HEK293T (cell line): ENCODE data around the gene ZYX.

Experiments
- FOXA1 ChIP-seq: fragments of 450-650 bp; IDR thresholded peaks from 2 replicates; pipeline ENCODE4 v1.6.1; 2016; ENCODE audit warnings: mild to moderate bottlenecking
- FOXK2 ChIP-seq: fragments of 450-650 bp; IDR thresholded peaks from 2 replicates; pipeline ENCODE4 v1.6.1; 2016; ENCODE audit warnings: mild to moderate bottlenecking
- FOXM1 ChIP-seq: fragments of 450-650 bp; IDR thresholded peaks from 2 replicates; pipeline ENCODE4 v1.6.1; 2017; ENCODE audit warnings: mild to moderate bottlenecking, borderline replicate concordance
- LEF1 ChIP-seq: fragments of 450-650 bp; IDR thresholded peaks from 2 replicates; pipeline ENCODE4 v1.6.1; 2017; ENCODE audit warnings: mild to moderate bottlenecking, borderline replicate concordance
- SP1 ChIP-seq: fragments of 450-650 bp; IDR thresholded peaks from 2 replicates; pipeline ENCODE4 v1.6.1; 2017
- TARDBP ChIP-seq: fragments of 450-650 bp; IDR thresholded peaks from 2 replicates; pipeline ENCODE4 v1.6.1; 2016
- TF ChIP-seq, protein P1 (sequence below): fragments of 450-650 bp; IDR thresholded peaks from 2 replicates; pipeline ENCODE4 v1.6.1; 2016

DNA sequence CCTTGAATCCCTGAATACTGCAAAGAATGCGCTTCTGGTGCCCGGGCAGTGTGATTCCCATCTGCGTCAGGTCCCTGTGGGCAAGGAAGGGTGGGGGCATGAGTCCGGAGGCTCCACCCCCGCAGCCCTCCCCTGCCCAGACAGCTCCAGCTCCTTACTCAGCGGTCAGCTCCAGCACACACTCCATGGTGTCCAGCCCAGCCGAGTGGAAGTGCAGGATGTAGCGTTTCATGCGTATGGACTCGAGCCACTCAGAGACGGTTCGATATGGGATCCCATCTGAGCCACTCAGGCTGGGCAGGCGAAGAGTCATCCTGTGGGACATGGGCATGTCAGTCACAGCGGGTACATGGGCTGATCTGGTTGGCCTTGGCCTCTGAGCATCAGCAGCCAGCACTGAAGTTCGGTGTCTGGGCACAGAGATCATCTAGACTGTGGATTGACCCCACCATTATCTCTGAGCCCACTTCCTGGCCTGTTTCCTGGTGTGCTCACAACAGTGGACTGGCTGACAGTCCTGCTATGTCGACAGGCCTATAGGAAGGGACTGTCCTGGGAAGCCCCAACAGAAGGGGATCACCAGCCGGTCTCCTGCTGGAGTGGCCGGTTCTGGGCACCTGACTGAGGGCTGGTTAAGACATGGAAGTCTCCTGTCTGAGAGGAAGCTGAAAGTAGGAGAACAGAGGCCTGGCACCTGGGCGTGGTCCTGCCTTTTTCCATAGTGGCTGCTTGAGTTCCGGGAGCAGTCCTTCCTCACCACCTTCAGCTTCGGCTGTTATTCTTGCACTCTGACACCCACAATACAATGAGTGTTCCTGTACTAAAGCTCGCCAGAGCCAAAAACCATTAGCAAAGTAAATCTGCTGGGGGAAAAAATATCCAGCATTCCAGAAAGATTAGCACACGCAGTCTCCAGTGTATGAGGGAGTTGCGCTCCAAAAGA lies 10.6 kb downstream of the ZYX start:
- TF ChIP-seq, protein P1, sequence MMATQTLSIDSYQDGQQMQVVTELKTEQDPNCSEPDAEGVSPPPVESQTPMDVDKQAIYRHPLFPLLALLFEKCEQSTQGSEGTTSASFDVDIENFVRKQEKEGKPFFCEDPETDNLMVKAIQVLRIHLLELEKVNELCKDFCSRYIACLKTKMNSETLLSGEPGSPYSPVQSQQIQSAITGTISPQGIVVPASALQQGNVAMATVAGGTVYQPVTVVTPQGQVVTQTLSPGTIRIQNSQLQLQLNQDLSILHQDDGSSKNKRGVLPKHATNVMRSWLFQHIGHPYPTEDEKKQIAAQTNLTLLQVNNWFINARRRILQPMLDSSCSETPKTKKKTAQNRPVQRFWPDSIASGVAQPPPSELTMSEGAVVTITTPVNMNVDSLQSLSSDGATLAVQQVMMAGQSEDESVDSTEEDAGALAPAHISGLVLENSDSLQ = no peak
- TF ChIP-seq FOXA1 (no peak), FOXK2 (no peak), FOXM1 (no peak), SP1 (no peak), TARDBP (no peak), LEF1 (no peak)
